ENCODE measurements around the gene KCTD10.

- TF ChIP-seq, protein P1, sequence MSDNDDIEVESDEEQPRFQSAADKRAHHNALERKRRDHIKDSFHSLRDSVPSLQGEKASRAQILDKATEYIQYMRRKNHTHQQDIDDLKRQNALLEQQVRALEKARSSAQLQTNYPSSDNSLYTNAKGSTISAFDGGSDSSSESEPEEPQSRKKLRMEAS (IDR thresholded peaks at IDR 0.05; ENCODE audit: low read depth): no peak
- TF ChIP-seq, protein P2, sequence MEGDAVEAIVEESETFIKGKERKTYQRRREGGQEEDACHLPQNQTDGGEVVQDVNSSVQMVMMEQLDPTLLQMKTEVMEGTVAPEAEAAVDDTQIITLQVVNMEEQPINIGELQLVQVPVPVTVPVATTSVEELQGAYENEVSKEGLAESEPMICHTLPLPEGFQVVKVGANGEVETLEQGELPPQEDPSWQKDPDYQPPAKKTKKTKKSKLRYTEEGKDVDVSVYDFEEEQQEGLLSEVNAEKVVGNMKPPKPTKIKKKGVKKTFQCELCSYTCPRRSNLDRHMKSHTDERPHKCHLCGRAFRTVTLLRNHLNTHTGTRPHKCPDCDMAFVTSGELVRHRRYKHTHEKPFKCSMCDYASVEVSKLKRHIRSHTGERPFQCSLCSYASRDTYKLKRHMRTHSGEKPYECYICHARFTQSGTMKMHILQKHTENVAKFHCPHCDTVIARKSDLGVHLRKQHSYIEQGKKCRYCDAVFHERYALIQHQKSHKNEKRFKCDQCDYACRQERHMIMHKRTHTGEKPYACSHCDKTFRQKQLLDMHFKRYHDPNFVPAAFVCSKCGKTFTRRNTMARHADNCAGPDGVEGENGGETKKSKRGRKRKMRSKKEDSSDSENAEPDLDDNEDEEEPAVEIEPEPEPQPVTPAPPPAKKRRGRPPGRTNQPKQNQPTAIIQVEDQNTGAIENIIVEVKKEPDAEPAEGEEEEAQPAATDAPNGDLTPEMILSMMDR (IDR thresholded peaks at IDR 0.05): no peak
- no peak for TF ChIP-seq SMC3 (IDR thresholded peaks at IDR 0.05; ENCODE audit: low read depth, low read length)
- no peak for TF ChIP-seq JUND (IDR thresholded peaks at IDR 0.05)
- no peak for TF ChIP-seq RXRA (IDR thresholded peaks at IDR 0.05; ENCODE audit: borderline replicate concordance, low read depth)
- TF ChIP-seq TEAD4 (IDR thresholded peaks at IDR 0.05; ENCODE audit: borderline replicate concordance, insufficient read depth): no peak
- no peak for TF ChIP-seq TAF1 (IDR thresholded peaks at IDR 0.05; ENCODE audit: borderline replicate concordance, low read depth, low read length)
Observed at GRCh38 chr12:109521831-109522230, 44.7 kb upstream of the KCTD10 start.
